OCI-LY3 (cell line): ENCODE results near the gene CYP1A2.

ENCODE experiments used
- H2AFZ ChIP-seq: fragments of 200-600, 300-600 bp; shearing (Covaris generic); 2 replicates; pipeline ENCODE4 v1.6.0; 2014; ENCODE audit warnings: antibody characterized with exemption, low read depth, low read length
- H3K27ac ChIP-seq: fragments of 200-600, 300-600 bp; sonication (generic); 2 replicates; pipeline ENCODE4 v1.5.1; 2014; ENCODE audit warnings: mild to moderate bottlenecking, low read length, moderate library complexity, mixed read lengths
- H3K27me3 ChIP-seq: fragments of 200-600, 300-600 bp; sonication (generic); 2 replicates; pipeline ENCODE4 v1.6.1; 2014; ENCODE audit warnings: low read depth, low read length, mixed read lengths
- H3K36me3 ChIP-seq: fragments of 200-600, 300-600 bp; sonication (generic); replicated peaks from 2 replicates; pipeline ENCODE3; 2014; ENCODE audit warnings: low read depth, low read length, mixed read lengths
- H3K4me1 ChIP-seq: fragments of 300-600, 200-600 bp; sonication (generic); 2 replicates; pipeline ENCODE4 v1.6.1; 2014; ENCODE audit warnings: low read length, mixed read lengths
- H3K4me2 ChIP-seq: fragments of 200-600, 300-600 bp; sonication (generic); 2 replicates; pipeline ENCODE4 v1.6.1; 2014; ENCODE audit warnings: low read length, mixed read lengths
- H3K4me3 ChIP-seq: fragments of 300-600, 200-600 bp; sonication (generic); 2 replicates; pipeline ENCODE4 v1.5.1; 2014; ENCODE audit warnings: antibody characterized with exemption, mild to moderate bottlenecking, low read length, moderate library complexity
- H3K79me2 ChIP-seq: fragments of 300-600, 200-600 bp; shearing (Covaris generic); 2 replicates; pipeline ENCODE4 v1.6.1; 2014; ENCODE audit warnings: mild to moderate bottlenecking, low read length, mixed read lengths
- H3K9ac ChIP-seq: fragments of 300-600, 200-600 bp; shearing (Covaris generic); 2 replicates; pipeline ENCODE4 v1.6.0; 2014; ENCODE audit warnings: mild to moderate bottlenecking, low read length, moderate library complexity
- H3K9me3 ChIP-seq: fragments of 200-600, 300-600 bp; shearing (Covaris generic); 2 replicates; pipeline ENCODE4 v1.6.1; 2014; ENCODE audit warnings: low read length, mixed read lengths; ENCODE audit not compliant: insufficient read depth
- H4K20me1 ChIP-seq: fragments of 200-600, 300-600 bp; sonication (generic); 2 replicates; pipeline ENCODE4 v1.6.1; 2016; ENCODE audit warnings: low read length, mixed read lengths; ENCODE audit not compliant: insufficient read depth
- EZH2phosphoT487 ChIP-seq: fragments of 200-600 bp; shearing (Covaris generic); IDR thresholded peaks from 2 replicates; pipeline ENCODE4 v1.6.1; 2018; ENCODE audit warnings: antibody characterized with exemption, mixed run types, low read depth
- TF ChIP-seq, protein P1 (sequence below): fragments of 200-600, 300-600 bp; sonication (generic); IDR thresholded peaks from 2 replicates; pipeline ENCODE4 v1.5.1; 2014; ENCODE audit warnings: antibody characterized with exemption, low read length, low read depth

CYP1A2 gene

DNA sequence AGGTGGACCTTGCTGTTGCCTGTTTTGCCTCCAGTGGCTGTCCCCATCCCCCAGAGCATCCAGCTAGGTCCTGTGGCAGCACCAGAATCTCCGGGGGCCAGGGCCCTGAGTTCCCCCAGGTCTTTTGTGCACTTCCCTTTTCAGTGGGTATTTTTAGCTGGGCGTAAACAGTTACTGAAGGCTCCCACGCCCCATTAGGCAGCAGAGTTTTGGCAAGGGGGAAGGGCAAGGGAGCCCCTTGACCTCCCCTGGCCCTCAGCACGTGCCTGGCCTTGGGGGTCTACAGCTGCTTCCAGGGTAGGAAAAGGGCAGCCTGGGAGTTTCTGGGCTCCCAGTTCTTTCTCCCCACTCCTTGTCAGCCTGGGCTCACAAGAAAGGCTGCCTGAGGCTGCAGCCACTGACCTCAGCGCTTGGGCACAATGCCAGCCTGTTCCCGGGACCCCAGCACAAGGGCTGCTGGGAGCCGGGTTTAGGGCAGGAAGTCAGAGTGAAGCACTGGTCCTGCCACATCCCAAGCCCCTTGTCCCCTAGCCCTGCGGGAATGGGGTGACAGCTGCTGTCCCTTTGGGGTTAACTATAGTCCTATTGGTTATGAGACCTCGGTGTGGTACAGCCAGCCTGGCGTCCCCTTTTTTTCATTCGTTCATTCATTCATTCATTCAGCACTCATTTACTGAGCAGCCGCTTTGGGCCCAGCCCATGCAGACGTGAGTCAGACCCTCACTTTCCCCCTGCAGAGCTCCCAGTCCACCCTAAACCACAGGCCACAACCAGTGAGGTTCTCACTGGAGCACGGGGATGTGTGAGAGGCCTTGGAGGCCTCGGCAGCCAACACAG, 41.7 kb downstream of the CYP1A2 start:
- H3K27ac ChIP-seq, result peak overlapping the region; percentile 97
- TF ChIP-seq EZH2phosphoT487, result no peak
- TF ChIP-seq, protein P1, sequence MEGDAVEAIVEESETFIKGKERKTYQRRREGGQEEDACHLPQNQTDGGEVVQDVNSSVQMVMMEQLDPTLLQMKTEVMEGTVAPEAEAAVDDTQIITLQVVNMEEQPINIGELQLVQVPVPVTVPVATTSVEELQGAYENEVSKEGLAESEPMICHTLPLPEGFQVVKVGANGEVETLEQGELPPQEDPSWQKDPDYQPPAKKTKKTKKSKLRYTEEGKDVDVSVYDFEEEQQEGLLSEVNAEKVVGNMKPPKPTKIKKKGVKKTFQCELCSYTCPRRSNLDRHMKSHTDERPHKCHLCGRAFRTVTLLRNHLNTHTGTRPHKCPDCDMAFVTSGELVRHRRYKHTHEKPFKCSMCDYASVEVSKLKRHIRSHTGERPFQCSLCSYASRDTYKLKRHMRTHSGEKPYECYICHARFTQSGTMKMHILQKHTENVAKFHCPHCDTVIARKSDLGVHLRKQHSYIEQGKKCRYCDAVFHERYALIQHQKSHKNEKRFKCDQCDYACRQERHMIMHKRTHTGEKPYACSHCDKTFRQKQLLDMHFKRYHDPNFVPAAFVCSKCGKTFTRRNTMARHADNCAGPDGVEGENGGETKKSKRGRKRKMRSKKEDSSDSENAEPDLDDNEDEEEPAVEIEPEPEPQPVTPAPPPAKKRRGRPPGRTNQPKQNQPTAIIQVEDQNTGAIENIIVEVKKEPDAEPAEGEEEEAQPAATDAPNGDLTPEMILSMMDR, result no peak
- peak overlapping the region; percentile 93 for H3K4me3 ChIP-seq
- H3K36me3 ChIP-seq, result peaks cover 75% of the 10 kb centered on the region
- peak overlapping the region; percentile 100 for H3K4me2 ChIP-seq
- H3K4me1 ChIP-seq, result peaks cover 97% of the 10 kb centered on the region
- H3K9me3 ChIP-seq, result no peaks in the 10 kb centered on the region; the same call in 1 of the 2 replicates
- no peak overlapping the region for H2AFZ ChIP-seq
- peaks cover 43% of the 10 kb centered on the region for H4K20me1 ChIP-seq
- H3K27me3 ChIP-seq, result no peaks in the 10 kb centered on the region
- peaks cover 99% of the 10 kb centered on the region for H3K79me2 ChIP-seq
- peak overlapping the region; percentile 99 for H3K9ac ChIP-seq

DNA sequence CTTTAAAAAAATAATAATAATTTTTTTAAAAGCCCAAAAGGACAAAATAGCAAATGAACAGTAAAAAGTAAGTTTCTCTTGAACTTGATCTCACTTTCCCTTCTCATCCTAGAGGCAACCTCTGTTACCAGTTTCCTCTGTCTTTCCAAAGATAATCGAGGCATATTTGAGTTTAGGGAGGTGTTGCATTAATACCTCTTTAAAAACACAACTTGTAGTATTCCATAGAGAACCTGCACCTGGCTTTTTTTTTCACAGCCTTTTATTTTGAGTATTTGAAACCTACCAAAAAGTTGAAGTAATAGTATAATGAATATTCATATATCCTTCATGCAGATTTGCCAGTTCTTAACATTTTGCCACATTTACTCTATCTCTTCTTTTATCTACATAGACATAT, 42.4 kb downstream of the CYP1A2 start:
- Histone ChIP-seq H3K4me1 (peaks cover 96% of the 10 kb centered on the region), H3K27me3 (no peaks in the 10 kb centered on the region), H3K9me3 (no peaks in the 10 kb centered on the region; the same call in 1 of the 2 replicates), H2AFZ (no peak overlapping the region), H3K79me2 (peaks cover 99% of the 10 kb centered on the region), H4K20me1 (peaks cover 49% of the 10 kb centered on the region), H3K27ac (peak overlapping the region; percentile 97), H3K36me3 (peaks cover 75% of the 10 kb centered on the region), H3K9ac (peak overlapping the region; percentile 99), H3K4me2 (peak overlapping the region; percentile 100), H3K4me3 (peak overlapping the region; percentile 93)
- TF ChIP-seq EZH2phosphoT487, result no peak
- TF ChIP-seq, protein P1, result no peak

DNA sequence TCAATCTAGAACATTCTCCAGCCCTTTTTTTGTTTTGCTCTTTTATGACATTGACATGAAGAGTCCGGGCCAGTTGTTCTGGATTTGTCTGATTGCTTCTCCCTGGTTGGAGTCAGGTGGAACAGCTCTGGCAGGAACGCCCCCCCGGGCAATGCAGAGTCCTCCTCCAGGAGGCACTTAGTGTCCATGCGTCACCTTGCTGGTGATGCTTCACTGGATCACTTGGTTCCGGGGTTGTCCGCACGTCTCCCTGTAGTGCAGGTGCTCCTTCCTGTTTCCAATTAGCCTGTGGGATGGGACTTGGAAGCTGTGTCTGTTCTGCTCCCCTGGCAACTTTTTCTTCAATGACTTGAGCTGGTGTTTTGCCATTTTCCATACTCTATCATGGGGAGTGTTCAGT, 43.0 kb downstream of the CYP1A2 start:
- Histone ChIP-seq H3K4me2 (peak overlapping the region; percentile 100), H3K27me3 (no peaks in the 10 kb centered on the region), H2AFZ (no peak overlapping the region), H3K79me2 (peaks cover 99% of the 10 kb centered on the region), H3K4me1 (peaks cover 96% of the 10 kb centered on the region), H3K9me3 (no peaks in the 10 kb centered on the region; the same call in 1 of the 2 replicates), H4K20me1 (peaks cover 55% of the 10 kb centered on the region), H3K27ac (peak overlapping the region; percentile 97), H3K4me3 (peak overlapping the region; percentile 93), H3K36me3 (peaks cover 75% of the 10 kb centered on the region), H3K9ac (peak overlapping the region; percentile 99)
- TF ChIP-seq, protein P1, result no peak
- TF ChIP-seq EZH2phosphoT487, result no peak

DNA sequence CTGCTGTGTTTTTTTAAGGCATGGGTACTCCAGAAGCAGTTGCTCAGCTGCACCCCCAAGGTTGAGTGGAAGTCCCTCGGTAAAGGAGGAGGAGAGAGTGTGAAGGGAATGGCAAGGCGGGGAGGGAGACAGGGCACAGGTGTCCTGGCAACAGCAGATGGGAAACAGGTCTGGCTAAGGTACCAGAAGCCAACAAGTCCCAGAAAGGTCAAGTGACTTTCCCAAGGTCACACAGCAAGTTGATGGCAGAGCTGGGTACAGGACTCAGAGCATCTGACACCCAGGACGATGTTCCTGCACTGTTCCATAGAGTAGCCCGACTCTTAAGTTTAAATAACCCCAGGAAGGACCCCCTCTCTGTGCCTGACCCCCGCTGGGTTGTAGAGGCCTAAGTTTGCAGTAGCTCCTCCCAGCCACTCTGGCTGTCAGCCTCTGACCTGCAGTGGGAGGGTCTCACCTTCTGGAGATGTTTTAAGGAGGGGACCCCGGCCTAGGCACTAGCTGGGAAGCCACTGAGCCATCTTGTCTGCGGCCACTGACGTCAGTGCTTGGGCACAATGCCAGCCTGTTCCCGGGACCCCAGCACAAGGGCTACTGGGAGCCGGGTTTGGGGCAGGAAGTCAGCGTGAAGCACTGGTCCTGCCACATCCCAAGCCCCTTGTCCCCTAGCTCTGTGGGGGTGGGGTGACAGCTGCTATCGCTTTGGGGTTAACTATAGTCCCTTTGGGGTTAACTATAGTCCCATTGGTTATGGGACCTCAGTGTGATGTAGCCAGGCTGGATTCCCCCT, 43.8 kb downstream of the CYP1A2 start:
- Histone ChIP-seq H3K27me3 (no peaks in the 10 kb centered on the region), H3K36me3 (peaks cover 70% of the 10 kb centered on the region), H3K9me3 (no peaks in the 10 kb centered on the region; the same call in 1 of the 2 replicates), H2AFZ (no peak overlapping the region), H3K4me2 (peak overlapping the region; percentile 100), H4K20me1 (peaks cover 63% of the 10 kb centered on the region), H3K4me3 (peak overlapping the region; percentile 93), H3K9ac (peak overlapping the region; percentile 99), H3K4me1 (peaks cover 97% of the 10 kb centered on the region), H3K27ac (peak overlapping the region; percentile 97), H3K79me2 (peaks cover 100% of the 10 kb centered on the region)
- TF ChIP-seq EZH2phosphoT487, result no peak
- TF ChIP-seq, protein P1, result no peak
